Naive thymus-derived CD8-positive, alpha-beta T cell (primary cell): ENCODE results near the gene ARHGAP26. TPM values are rescaled to one million over a fixed set of nuclear protein-coding genes. Genes with fewer than 3 reads are reported as not detected.

Experiments
- ATAC-seq, 2 donors: fragments of 150-1000 bp; cut with Tn5 transposase in 1 of 2; sonication (Bioruptor Pico), chemical (Tn5 transposase) in 1 of 2; 1 replicate in 1 of 2; 2 replicates in 1 of 2; pipeline ENCODE4 v1.10.0; 2021; ENCODE audit warnings: mild to moderate bottlenecking in 2 of 2, moderate library complexity in 2 of 2
- POLR2A ChIA-PET: fragments of 350-600 bp; sonication (Branson Sonifier 250); formaldehyde crosslinking; loops from one replicate; lab custom pipeline; 2021; ENCODE audit warnings: antibody characterized with exemption; lab: Charles Lee
- DNase-seq, 10 donors: peaks; one replicate each; pipeline versions ENCODE4 v3.0.0 to v3.0.0-alpha.2; 2020 to 2022
- H3K27ac Mint-ChIP-seq, 10 donors: one replicate each; pipeline ENCODE4 v1.8.0; 2020 to 2022; ENCODE audit warnings: mild to moderate bottlenecking in 10 of 10, mixed read lengths in 10 of 10, moderate library complexity in 4 of 10, inconsistent platforms in 1 of 10
- H3K27me3 Mint-ChIP-seq, 5 donors: one replicate each; pipeline ENCODE4 v1.8.0; 2021 to 2022; ENCODE audit warnings: mixed read lengths in 5 of 5
- H3K36me3 Mint-ChIP-seq, 3 donors: one replicate each; pipeline ENCODE4 v1.8.0; 2020 to 2022; ENCODE audit warnings: mixed read lengths in 3 of 3, mild to moderate bottlenecking in 2 of 3, inconsistent platforms in 1 of 3
- H3K4me1 Mint-ChIP-seq, 4 donors: one replicate each; pipeline ENCODE4 v1.8.0; 2021 to 2022; ENCODE audit warnings: mixed read lengths in 4 of 4
- H3K4me3 Mint-ChIP-seq, 10 donors: one replicate each; pipeline ENCODE4 v1.8.0; 2020 to 2022; ENCODE audit warnings: mild to moderate bottlenecking in 10 of 10, mixed read lengths in 10 of 10, moderate library complexity in 6 of 10, inconsistent platforms in 1 of 10
- H3K9me3 Mint-ChIP-seq, 9 donors: one replicate each; pipeline ENCODE4 v1.8.0; 2020 to 2022; ENCODE audit warnings: mixed read lengths in 9 of 9, mild to moderate bottlenecking in 3 of 9, inconsistent platforms in 1 of 9, moderate library complexity in 1 of 9
- polyA plus RNA-seq, 3 donors: library from polyadenylated mRNA; unstranded; fragments of 300-500 nt; fragmentation: Illumina TruSeq; gene quantifications; one replicate each; pipeline ENCODE4 v1.2.3, GENCODE V29; 2021
- total RNA-seq, 8 experiments: library from RNA in 2 of 8; stranded (reverse) in 2 of 8; gene quantifications; one replicate each; pipeline ENCODE4 v1.2.3 and lab custom pipeline; 2021 to 2026

The ARHGAP26 gene
- total and polyA plus RNA-seq, 5 experiments from 2014 or later, result 9.1 to 30.5 (median 15.7) TPM

- Mint-ChIP-seq H3K4me3 (no peak overlapping the region), H3K27ac (peak overlapping the region in 1 of 10 donors; percentile 61), H3K9me3 (no peaks in the 10 kb centered on the region), H3K27me3 (no peaks in the 10 kb centered on the region), H3K36me3 (peaks cover 13 to 74% (median 53%) of the 10 kb centered on the region in 3 donors), H3K4me1 (peaks cover 20 to 64% (median 47%) of the 10 kb centered on the region in 4 donors)
- DNase-seq, result no peak
- POLR2A ChIA-PET, result no interaction called here
- ATAC-seq, result no peak
These were observed 161.9 kb downstream of the ARHGAP26 start for GRCh38 chr5:142931896-142932686.

DNA sequence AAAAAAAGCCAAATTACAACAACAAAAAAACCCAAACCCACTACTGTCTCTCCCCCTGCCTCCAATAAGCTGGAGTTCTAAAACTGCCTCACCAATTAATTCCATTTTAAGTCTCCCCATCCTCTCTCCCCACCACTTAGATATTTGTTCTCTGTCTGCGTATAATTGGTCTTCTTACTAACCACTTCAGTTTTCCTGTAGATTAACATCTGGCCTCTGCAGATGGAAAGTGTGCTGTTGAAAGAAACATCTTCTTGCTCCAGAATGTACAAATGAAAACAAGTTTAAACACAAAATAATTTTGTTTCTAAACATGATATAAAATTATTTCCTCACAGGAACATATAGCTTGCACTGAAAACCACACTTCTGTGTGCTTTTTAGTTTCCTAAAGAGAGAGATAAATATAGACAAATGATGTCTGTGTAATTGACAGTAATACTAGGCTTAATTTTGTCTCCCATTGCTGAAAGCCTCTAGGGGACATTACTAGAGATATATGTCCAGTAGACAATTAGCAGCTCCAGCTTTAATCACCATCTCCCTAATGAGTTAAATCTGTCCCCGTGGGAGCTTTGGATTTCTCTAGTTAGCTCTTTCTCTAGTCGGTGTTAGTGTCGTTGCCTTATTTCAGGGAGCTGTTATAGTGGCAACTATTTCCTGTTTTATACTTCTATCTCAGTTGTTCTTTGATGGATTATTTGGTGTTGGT lies 164.0 kb downstream of the ARHGAP26 start:
- no peaks in the 10 kb centered on the region for H3K27me3 Mint-ChIP-seq
- DNase-seq (no peak), ATAC-seq (no peak)
- peak overlapping the region in 2 of 10 donors; percentile 0 to 42 for H3K27ac Mint-ChIP-seq
- peaks cover 18 to 50% (median 42%) of the 10 kb centered on the region in 4 donors for H3K4me1 Mint-ChIP-seq
- H3K9me3 Mint-ChIP-seq, result no peaks in the 10 kb centered on the region
- H3K4me3 Mint-ChIP-seq, result no peak overlapping the region
- POLR2A ChIA-PET, result no interaction called here
- H3K36me3 Mint-ChIP-seq, result peaks cover 15 to 67% (median 46%) of the 10 kb centered on the region in 3 donors

- Mint-ChIP-seq H3K36me3 (peaks cover 21 to 66% (median 46%) of the 10 kb centered on the region in 3 donors), H3K4me3 (no peak overlapping the region)
- ATAC-seq, result no peak
These were observed 164.8 kb downstream of the ARHGAP26 start for GRCh38 chr5:142935014-142935413.

GRCh38 chr5:142937374-142937773 lies 167.2 kb downstream of the ARHGAP26 start:
- no peaks in the 10 kb centered on the region for H3K27me3 Mint-ChIP-seq
- H3K27ac Mint-ChIP-seq, result no peak overlapping the region
- peaks cover 17 to 46% (median 27%) of the 10 kb centered on the region in 3 donors for H3K36me3 Mint-ChIP-seq

More at GRCh38 chr5:142935014-142935413, 164.8 kb downstream of the ARHGAP26 start:
- Mint-ChIP-seq H3K27me3 (no peaks in the 10 kb centered on the region), H3K4me1 (peaks cover 17 to 42% (median 34%) of the 10 kb centered on the region in 4 donors), H3K9me3 (no peaks in the 10 kb centered on the region), H3K27ac (peak overlapping the region in 1 of 10 donors; percentile 34)
- POLR2A ChIA-PET, result no interaction called here
- no peak for DNase-seq

GRCh38 chr5:142938266-142938880 lies 168.2 kb downstream of the ARHGAP26 start:
- Mint-ChIP-seq H3K27me3 (no peaks in the 10 kb centered on the region), H3K27ac (no peak overlapping the region), H3K36me3 (peaks cover 13 to 37% (median 18%) of the 10 kb centered on the region in 3 donors), H3K4me3 (no peak overlapping the region), H3K9me3 (no peaks in the 10 kb centered on the region), H3K4me1 (peaks cover 19 to 31% (median 25%) of the 10 kb centered on the region in 4 donors)
- POLR2A ChIA-PET, result no interaction called here
- no peak for DNase-seq
- no peak for ATAC-seq

More at GRCh38 chr5:142937374-142937773, 167.2 kb downstream of the ARHGAP26 start:
- Mint-ChIP-seq H3K4me3 (no peak overlapping the region), H3K4me1 (peaks cover 19 to 33% (median 28%) of the 10 kb centered on the region in 4 donors), H3K9me3 (no peaks in the 10 kb centered on the region)
- ATAC-seq, result no peak
- POLR2A ChIA-PET, result no interaction called here
- no peak for DNase-seq

DNA sequence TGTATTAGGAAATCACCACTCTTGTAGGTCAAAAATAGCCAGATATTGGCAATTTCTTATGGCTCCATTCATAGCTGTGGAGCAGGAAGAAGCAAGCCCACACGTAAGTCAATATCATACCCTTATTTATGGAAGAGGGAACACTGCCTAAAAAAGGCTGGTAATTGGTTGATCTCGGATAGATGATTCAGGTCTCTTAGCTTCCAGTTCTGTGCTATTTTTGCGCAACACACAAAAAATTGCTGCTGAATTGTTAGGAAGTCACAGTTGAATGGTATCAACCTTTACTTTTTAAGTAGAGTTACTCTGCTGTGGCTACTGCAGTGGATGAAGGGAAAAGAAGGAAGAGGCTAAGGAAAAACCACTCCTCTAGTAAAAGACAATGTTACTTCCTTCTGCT lies 168.8 kb downstream of the ARHGAP26 start:
- peaks cover 16 to 26% (median 19%) of the 10 kb centered on the region in 4 donors for H3K4me1 Mint-ChIP-seq
- no peak overlapping the region for H3K27ac Mint-ChIP-seq
- H3K9me3 Mint-ChIP-seq, result no peaks in the 10 kb centered on the region
- DNase-seq, result no peak
- POLR2A ChIA-PET, result no interaction called here
- H3K4me3 Mint-ChIP-seq, result no peak overlapping the region
- no peak for ATAC-seq
- H3K27me3 Mint-ChIP-seq, result no peaks in the 10 kb centered on the region
- peaks cover 11 to 30% (median 13%) of the 10 kb centered on the region in 3 donors for H3K36me3 Mint-ChIP-seq

GRCh38 chr5:142939884-142940283 lies 169.7 kb downstream of the ARHGAP26 start:
- H3K4me3 Mint-ChIP-seq, result no peak overlapping the region
- POLR2A ChIA-PET, result no interaction called here
- ATAC-seq, result no peak
- peaks cover 10 to 23% (median 15%) of the 10 kb centered on the region in 4 donors for H3K4me1 Mint-ChIP-seq
- DNase-seq, result no peak
- no peaks in the 10 kb centered on the region for H3K9me3 Mint-ChIP-seq
- no peaks in the 10 kb centered on the region for H3K27me3 Mint-ChIP-seq
- H3K36me3 Mint-ChIP-seq, result peaks cover 8 to 24% (median 15%) of the 10 kb centered on the region in 3 donors
- no peak overlapping the region for H3K27ac Mint-ChIP-seq

- DNase-seq (no peak), ATAC-seq (no peak)
- no peaks in the 10 kb centered on the region for H3K27me3 Mint-ChIP-seq
- H3K4me3 Mint-ChIP-seq, result no peak overlapping the region
- no peaks in the 10 kb centered on the region for H3K9me3 Mint-ChIP-seq
- H3K4me1 Mint-ChIP-seq, result peaks cover 7 to 18% (median 13%) of the 10 kb centered on the region in 4 donors
- H3K36me3 Mint-ChIP-seq, result peaks cover 8 to 20% (median 12%) of the 10 kb centered on the region in 3 donors
- POLR2A ChIA-PET, result no interaction called here
- H3K27ac Mint-ChIP-seq, result no peak overlapping the region
These were observed 171.1 kb downstream of the ARHGAP26 start for GRCh38 chr5:142941245-142941644.

DNA sequence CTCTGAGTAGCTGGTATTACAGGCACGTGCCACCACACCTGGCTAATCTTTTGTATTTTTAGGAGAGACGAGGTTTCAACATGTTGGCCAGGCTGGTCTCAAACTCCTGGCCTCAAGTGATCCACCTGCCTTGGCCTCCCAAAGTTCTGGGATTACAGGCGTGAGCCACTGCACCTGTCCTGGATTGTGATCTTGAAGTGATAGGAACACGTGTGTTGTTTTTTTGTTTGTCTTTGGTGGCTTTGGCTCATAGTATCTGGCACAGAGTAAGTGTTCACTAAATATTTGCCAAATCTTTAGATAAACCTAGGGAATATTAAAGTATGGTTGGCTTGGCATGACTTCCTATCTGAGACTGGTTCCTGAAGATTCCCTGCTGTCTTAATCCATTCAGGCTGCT lies 172.7 kb downstream of the ARHGAP26 start:
- POLR2A ChIA-PET, result no interaction called here
- ATAC-seq, result no peak
- H3K9me3 Mint-ChIP-seq, result no peaks in the 10 kb centered on the region

DNA sequence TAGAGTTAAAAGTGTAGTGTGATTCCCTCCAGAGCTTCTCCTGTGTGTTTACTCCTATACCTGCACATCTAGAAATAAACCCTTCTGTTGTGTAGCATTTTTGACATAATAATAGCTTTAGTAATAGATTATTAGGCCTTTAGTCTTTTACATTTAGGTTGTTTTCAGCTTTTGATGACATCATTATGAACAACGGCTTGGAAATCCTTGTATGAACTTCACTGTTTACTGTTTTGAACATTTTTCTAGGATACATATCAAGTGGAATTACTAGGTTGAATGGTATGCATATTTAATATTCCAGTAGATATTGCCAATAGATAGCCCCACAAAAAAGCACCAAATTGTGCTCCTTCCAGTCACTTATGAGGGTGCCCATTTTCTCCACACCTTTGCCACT lies 174.0 kb downstream of the ARHGAP26 start:
- DNase-seq (no peak), ATAC-seq (no peak)
- Mint-ChIP-seq H3K27me3 (no peaks in the 10 kb centered on the region), H3K36me3 (peaks cover 7 to 16% (median 14%) of the 10 kb centered on the region in 3 donors), H3K9me3 (no peaks in the 10 kb centered on the region), H3K4me1 (peaks cover 7 to 28% (median 21%) of the 10 kb centered on the region in 4 donors), H3K27ac (no peak overlapping the region), H3K4me3 (no peak overlapping the region)
- POLR2A ChIA-PET, result no interaction called here

More for the DNA sequence above, 172.7 kb downstream of the ARHGAP26 start:
- no peak overlapping the region for H3K27ac Mint-ChIP-seq
- peaks cover 7 to 28% (median 19%) of the 10 kb centered on the region in 4 donors for H3K4me1 Mint-ChIP-seq
- no peak for DNase-seq
- no peaks in the 10 kb centered on the region for H3K27me3 Mint-ChIP-seq
- peaks cover 8 to 21% (median 16%) of the 10 kb centered on the region in 3 donors for H3K36me3 Mint-ChIP-seq
- no peak overlapping the region for H3K4me3 Mint-ChIP-seq

DNA sequence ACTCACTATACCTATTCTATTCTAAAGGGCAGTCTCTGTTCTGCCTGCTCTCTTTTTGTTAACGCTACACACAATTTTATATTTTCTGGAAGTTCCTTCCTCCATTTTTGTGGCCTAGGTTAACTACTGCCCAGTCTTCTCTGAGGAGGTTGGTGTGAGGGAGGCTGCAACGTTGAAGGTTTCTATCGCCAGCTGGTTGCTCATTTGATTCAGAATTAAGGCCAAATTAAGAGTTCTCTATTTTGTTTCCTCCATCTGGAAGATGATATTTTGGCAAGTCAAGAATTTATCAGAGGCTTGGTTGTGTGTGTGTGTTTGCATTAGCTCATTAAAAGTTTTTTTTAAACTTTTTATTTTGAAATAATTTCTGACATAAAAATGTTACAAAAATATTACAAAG lies 175.1 kb downstream of the ARHGAP26 start:
- H3K4me1 Mint-ChIP-seq, result peaks cover 9 to 40% (median 28%) of the 10 kb centered on the region in 4 donors
- H3K9me3 Mint-ChIP-seq, result peaks cover 0 to 3% (median 0%) of the 10 kb centered on the region in 9 donors
- no peaks in the 10 kb centered on the region for H3K27me3 Mint-ChIP-seq
- POLR2A ChIA-PET, result no interaction called here
- H3K27ac Mint-ChIP-seq, result peak overlapping the region in 1 of 10 donors; percentile 5
- no peak for ATAC-seq
- no peak overlapping the region for H3K4me3 Mint-ChIP-seq
- H3K36me3 Mint-ChIP-seq, result peaks cover 0 to 14% (median 9%) of the 10 kb centered on the region in 3 donors
- DNase-seq, result no peak

GRCh38 chr5:142945845-142946244 lies 175.7 kb downstream of the ARHGAP26 start:
- POLR2A ChIA-PET, result no interaction called here
- H3K36me3 Mint-ChIP-seq, result peaks cover 0 to 18% (median 5%) of the 10 kb centered on the region in 3 donors
- H3K27me3 Mint-ChIP-seq, result no peaks in the 10 kb centered on the region
- peaks cover 6 to 44% (median 30%) of the 10 kb centered on the region in 4 donors for H3K4me1 Mint-ChIP-seq
- no peak overlapping the region for H3K27ac Mint-ChIP-seq
- H3K9me3 Mint-ChIP-seq, result peaks cover 0 to 3% (median 0%) of the 10 kb centered on the region in 9 donors
- DNase-seq, result no peak
- H3K4me3 Mint-ChIP-seq, result no peak overlapping the region
- ATAC-seq, result no peak
